PC-3 (cell line): ENCODE data around the gene DYNLT2.
"Not testable (repeated sequence)": the region's sequence is repeated elsewhere in the genome, so short reads cannot be mapped to it uniquely, and the experiment has no call there.

Experiments used
- EZH2 ChIP-seq: fragments of 300-600 bp; sonication (generic); IDR thresholded peaks from one replicate; pipeline ENCODE4 v1.6.1; 2017; ENCODE audit warnings: antibody characterized with exemption, mild to moderate bottlenecking, low read length; ENCODE audit not compliant: unreplicated experiment
- EZH2phosphoT487 ChIP-seq: fragments of 300-600 bp; sonication (generic); IDR thresholded peaks from 2 replicates; pipeline ENCODE4 v1.6.1; 2018; ENCODE audit warnings: mild to moderate bottlenecking, antibody characterized with exemption, low read length, borderline replicate concordance
- TF ChIP-seq, protein P1 (sequence below): fragments of 300-600 bp; sonication (generic); conservative IDR thresholded peaks from 2 replicates; pipeline ENCODE4 v1.5.1; 2017; ENCODE audit warnings: antibody characterized with exemption, low read depth, mild to moderate bottlenecking, low read length

DNA sequence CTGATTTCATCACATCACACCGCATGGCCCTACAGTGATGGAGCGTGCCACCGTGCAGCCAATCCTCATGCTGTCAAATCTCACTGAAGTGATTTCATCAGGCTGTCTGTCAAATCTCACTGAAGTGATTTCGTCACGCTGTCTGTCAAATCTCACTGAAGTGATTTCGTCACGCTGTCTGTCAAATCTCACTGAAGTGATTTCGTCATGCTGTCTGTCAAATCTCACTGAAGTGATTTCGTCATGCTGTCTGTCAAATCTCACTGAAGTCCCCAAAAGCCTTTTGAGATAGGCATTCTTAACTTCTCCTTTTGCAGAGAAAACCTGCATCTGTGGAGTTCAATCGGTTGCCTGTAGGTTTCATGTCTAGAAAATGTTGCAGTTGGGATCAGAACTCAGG, 14.4 kb upstream of the DYNLT2 start:
- TF ChIP-seq EZH2, EZH2phosphoT487: not testable (repeated sequence)
- TF ChIP-seq, protein P1, sequence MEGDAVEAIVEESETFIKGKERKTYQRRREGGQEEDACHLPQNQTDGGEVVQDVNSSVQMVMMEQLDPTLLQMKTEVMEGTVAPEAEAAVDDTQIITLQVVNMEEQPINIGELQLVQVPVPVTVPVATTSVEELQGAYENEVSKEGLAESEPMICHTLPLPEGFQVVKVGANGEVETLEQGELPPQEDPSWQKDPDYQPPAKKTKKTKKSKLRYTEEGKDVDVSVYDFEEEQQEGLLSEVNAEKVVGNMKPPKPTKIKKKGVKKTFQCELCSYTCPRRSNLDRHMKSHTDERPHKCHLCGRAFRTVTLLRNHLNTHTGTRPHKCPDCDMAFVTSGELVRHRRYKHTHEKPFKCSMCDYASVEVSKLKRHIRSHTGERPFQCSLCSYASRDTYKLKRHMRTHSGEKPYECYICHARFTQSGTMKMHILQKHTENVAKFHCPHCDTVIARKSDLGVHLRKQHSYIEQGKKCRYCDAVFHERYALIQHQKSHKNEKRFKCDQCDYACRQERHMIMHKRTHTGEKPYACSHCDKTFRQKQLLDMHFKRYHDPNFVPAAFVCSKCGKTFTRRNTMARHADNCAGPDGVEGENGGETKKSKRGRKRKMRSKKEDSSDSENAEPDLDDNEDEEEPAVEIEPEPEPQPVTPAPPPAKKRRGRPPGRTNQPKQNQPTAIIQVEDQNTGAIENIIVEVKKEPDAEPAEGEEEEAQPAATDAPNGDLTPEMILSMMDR, result not testable (repeated sequence)
